ENCODE data around the gene PAPLN. TPM values are rescaled to one million over a fixed set of nuclear protein-coding genes. Genes with fewer than 3 reads are reported as not detected.

Gene PAPLN
- total RNA-seq, 1 donor from 2014 or later = 1.2 TPM

DNA sequence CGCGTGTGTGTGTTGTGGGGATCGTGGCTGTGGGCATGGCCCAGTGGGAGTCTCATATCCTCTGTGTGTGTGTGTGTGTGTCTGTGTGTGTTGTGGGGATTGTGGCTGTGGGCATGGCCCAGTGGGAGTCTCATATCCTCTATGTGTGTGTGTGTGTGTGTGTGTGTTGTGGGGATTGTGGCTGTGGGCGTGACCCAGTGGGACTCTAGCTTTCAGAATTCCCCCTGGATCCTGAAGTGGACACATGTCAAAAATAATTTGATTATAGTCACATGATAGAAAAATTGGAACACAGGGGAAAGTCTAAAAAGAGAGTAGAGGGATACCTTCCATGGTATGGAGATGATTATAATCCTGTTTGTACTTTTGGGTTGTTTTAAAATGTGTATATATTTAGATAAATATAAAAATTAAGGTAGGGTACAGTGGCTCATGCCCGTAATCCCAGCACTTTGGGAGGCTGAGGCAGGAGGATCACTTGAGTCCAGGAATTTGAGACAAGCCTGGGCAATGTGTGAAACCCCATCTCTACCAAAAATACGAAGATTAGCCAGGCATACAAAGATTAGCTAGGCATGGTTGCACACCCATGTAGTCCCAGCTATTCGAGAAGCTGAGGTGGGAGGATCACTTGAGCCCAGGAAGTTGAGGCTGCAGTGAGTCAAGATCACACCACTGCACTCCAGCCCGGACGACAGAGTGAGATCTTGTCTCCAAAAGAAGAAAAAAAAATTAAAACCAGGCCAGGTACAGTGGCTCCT is 11.0 kb downstream of the PAPLN start:
- no peak for DNase-seq
- Histone ChIP-seq H3K27me3 (ENCODE audit: low read depth) (peaks cover 30% of the 10 kb centered on the region), H3K4me3 (no peak overlapping the region), H3K27ac (replicated peaks) (no peak overlapping the region), H3K36me3 (no peaks in the 10 kb centered on the region), H3K9me3 (replicated peaks) (no peaks in the 10 kb centered on the region), H3K4me1 (peaks cover 10% of the 10 kb centered on the region)
- TF ChIP-seq, protein P1, sequence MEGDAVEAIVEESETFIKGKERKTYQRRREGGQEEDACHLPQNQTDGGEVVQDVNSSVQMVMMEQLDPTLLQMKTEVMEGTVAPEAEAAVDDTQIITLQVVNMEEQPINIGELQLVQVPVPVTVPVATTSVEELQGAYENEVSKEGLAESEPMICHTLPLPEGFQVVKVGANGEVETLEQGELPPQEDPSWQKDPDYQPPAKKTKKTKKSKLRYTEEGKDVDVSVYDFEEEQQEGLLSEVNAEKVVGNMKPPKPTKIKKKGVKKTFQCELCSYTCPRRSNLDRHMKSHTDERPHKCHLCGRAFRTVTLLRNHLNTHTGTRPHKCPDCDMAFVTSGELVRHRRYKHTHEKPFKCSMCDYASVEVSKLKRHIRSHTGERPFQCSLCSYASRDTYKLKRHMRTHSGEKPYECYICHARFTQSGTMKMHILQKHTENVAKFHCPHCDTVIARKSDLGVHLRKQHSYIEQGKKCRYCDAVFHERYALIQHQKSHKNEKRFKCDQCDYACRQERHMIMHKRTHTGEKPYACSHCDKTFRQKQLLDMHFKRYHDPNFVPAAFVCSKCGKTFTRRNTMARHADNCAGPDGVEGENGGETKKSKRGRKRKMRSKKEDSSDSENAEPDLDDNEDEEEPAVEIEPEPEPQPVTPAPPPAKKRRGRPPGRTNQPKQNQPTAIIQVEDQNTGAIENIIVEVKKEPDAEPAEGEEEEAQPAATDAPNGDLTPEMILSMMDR (IDR thresholded peaks at IDR 0.05; ENCODE audit: borderline replicate concordance) = no peak
- intact Hi-C loops (cut with micrococcal nuclease) = no loop called here

DNA sequence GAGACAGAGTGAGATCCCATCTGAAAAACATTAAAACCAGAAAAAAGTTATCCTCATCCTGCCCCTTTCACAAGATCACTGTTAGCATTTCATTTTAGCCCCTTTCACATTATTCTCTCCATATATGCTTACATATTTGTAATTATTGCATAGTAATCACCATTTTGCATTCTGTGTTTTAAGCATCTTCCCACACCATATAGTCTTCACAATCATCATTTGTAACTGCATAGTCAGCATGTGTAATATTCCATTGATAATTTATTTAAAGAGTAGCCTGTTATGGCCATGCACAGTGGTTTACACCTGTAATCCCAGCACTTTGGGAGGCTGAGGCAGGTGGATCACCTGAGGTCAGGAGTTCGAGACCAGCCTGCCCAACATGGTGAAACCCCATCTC is 11.8 kb downstream of the PAPLN start:
- Histone ChIP-seq H3K36me3 (no peaks in the 10 kb centered on the region), H3K27me3 (ENCODE audit: low read depth) (peaks cover 21% of the 10 kb centered on the region), H3K4me1 (peaks cover 10% of the 10 kb centered on the region), H3K27ac (replicated peaks) (no peak overlapping the region), H3K9me3 (replicated peaks) (no peaks in the 10 kb centered on the region), H3K4me3 (no peak overlapping the region)
- TF ChIP-seq, protein P1 (IDR thresholded peaks at IDR 0.05; ENCODE audit: borderline replicate concordance) = no peak
- no peak for DNase-seq
- intact Hi-C loops (cut with micrococcal nuclease) = no loop called here

DNA sequence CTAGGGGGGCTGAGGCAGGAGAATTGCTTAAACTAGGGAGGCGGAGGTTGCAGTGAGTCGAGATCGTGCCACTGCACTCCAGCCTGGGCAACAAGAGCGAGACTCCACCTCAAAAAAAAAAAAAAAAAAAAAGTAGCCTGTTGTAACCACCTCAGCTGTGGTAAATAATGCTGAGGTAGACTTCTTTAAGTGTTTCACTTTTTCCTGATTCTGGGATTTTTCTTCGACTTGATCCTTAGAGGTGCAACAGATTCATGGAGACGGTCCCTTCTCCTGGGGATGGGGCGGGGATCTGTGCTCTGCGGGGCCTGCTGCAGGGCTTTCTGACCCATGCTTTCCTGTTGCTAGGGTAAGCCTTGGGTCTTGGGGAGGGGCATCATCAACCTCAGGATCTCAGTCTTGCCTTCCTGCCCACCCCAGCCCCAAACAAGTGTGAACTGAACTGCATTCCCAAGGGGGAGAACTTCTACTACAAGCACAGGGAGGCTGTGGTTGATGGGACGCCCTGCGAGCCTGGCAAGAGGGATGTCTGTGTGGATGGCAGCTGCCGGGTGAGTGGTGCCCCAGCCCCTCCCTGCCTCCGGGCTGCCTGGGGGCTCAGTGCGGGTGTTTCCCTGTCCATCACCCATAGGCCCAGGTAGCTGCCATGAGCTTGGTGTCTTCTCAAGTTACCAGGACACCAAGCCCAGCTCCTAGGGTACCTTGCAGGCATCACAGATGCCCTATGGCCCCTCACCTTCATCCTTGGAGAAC is 12.4 kb downstream of the PAPLN start:
- DNase-seq = no peak
- Histone ChIP-seq H3K27me3 (ENCODE audit: low read depth) (peaks cover 15% of the 10 kb centered on the region), H3K4me1 (peaks cover 10% of the 10 kb centered on the region), H3K36me3 (no peaks in the 10 kb centered on the region), H3K27ac (replicated peaks) (no peak overlapping the region), H3K4me3 (no peak overlapping the region), H3K9me3 (replicated peaks) (no peaks in the 10 kb centered on the region)
- TF ChIP-seq, protein P1 (IDR thresholded peaks at IDR 0.05; ENCODE audit: borderline replicate concordance) = no peak
- intact Hi-C loops (cut with micrococcal nuclease) = no loop called here

DNA sequence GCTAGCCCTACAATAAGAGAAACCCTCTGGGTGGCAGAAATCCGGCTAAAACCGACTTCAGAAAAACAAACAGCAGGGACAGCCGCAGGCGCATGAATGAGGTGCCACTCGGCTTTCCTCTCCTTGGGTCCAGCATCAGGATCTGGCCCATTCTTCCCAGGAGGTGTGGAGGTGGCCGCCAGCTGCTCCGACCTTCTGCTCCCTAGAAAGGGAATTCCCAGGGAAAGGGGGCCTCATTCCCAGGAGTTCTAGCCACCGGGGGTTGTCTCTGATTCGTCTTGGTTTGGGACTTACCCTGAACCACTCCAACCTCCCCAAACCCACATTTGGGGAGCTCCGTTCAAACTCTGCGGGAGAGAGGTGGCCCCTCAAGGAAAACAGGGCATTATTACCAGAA is 13.0 kb downstream of the PAPLN start:
- TF ChIP-seq, protein P1 (IDR thresholded peaks at IDR 0.05; ENCODE audit: borderline replicate concordance) = no peak
- Histone ChIP-seq H3K27me3 (ENCODE audit: low read depth) (peaks cover 9% of the 10 kb centered on the region), H3K9me3 (replicated peaks) (no peaks in the 10 kb centered on the region), H3K36me3 (no peaks in the 10 kb centered on the region), H3K27ac (replicated peaks) (no peak overlapping the region), H3K4me3 (no peak overlapping the region), H3K4me1 (peaks cover 9% of the 10 kb centered on the region)
- no peak for DNase-seq
- intact Hi-C loops (cut with micrococcal nuclease) = no loop called here

DNA sequence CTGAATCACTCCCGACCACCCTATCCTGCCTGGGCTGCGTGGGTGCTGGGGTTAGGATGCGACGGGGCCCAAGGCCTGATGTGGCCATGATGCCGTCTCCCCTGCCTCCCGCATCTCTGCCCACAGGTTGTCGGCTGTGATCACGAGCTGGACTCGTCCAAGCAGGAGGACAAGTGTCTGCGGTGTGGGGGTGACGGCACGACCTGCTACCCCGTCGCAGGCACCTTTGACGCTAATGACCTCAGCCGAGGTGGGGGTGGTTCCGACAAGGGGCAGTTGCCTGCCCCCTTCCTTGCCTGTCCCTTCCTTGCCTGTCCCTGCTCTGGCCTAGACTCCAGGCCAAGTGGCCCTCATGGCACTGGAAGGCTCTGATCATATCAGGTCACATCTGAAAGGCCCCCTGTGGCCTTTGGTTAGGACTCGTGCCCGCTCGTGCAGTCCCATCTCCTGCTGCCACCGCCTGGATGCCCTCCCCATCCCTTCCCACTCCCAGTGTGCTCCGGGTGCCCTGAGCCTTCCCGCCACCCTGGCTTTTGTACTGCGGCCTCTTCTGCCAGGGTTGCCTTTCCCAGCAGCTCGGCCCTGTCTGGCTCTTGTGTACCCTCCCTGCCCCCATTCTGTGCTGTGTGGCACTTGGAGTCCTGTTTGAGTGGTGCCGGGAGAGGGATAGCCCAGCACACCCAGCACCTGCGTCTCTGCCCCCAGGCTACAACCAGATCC is 13.6 kb downstream of the PAPLN start:
- Histone ChIP-seq H3K27ac (replicated peaks) (no peak overlapping the region), H3K27me3 (ENCODE audit: low read depth) (peaks cover 3% of the 10 kb centered on the region), H3K36me3 (no peaks in the 10 kb centered on the region), H3K4me1 (peaks cover 3% of the 10 kb centered on the region), H3K9me3 (replicated peaks) (no peaks in the 10 kb centered on the region), H3K4me3 (no peak overlapping the region)
- intact Hi-C loops (cut with micrococcal nuclease) = no loop called here
- DNase-seq = no peak
- TF ChIP-seq, protein P1 (IDR thresholded peaks at IDR 0.05; ENCODE audit: borderline replicate concordance) = no peak

Data from left ventricle myocardium inferior (tissue), 1 donor.